HepG2 (cell line): ENCODE results near the gene MRLN. TPM values are rescaled to one million over a fixed set of nuclear protein-coding genes. Genes with fewer than 3 reads are reported as not detected.
A peak's percentile ranks its signal among the peaks of the same experiment; 100 is the strongest.

Source experiments
- ATAC-seq: fragments of 200-7000 bp; cut with Tn5 transposase; 3 replicates; pipeline ENCODE4 v1.9.1; 2020; ENCODE audit warnings: mild to moderate bottlenecking, moderate library complexity
- BruUV-seq: library from RNA; stranded (reverse); fragments of 400-500 nt; replicated peaks from 2 replicates; lab custom pipeline; 2021; lab: Mats Ljungman, UMichigan
- CTCF ChIA-PET: fragments of 300-600 bp; formaldehyde crosslinking; extraction: SDS; loops from one replicate; lab custom pipeline; 2021; ENCODE audit warnings: low total read pairs, inconsistent platforms, low intra/inter-chr PET ratio; lab: Yijun Ruan, JAX
- POLR2A ChIA-PET: fragments of 350-600 bp; sonication (Branson Sonifier 250); formaldehyde crosslinking; loops from one replicate; lab custom pipeline; 2020; ENCODE audit warnings: antibody characterized with exemption, inconsistent platforms; lab: Yijun Ruan, JAX
- DNase-seq: peaks from one replicate; pipeline ENCODE4 v3.0.0-alpha.2; 2015; ENCODE audit warnings: low spot score
- FAIRE-seq: peaks from 3 replicates; lab custom pipeline; 2011; peaks lifted over from hg19 to GRCh38; lab: Jason Lieb, UNC
- H2AFZ ChIP-seq: one replicate; pipeline ENCODE4 v1.6.1; 2011; ENCODE audit warnings: low read length, inconsistent platforms
- H3K27ac ChIP-seq: fragments of 300-600 bp; 3 replicates; pipeline ENCODE4 v1.8.0; 2011; ENCODE audit warnings: mixed run types, mild to moderate bottlenecking, mixed read lengths, low read length, inconsistent platforms; ENCODE audit not compliant: insufficient read depth; ENCODE audit errors: extremely low read length
- H3K27me3 ChIP-seq, 2 experiments: fragments of 200-600 bp in 1 of 2; 2 replicates in 1 of 2; 3 replicates in 1 of 2; pipeline versions ENCODE4 v1.6.0 to v1.8.0; 2011; ENCODE audit warnings: low read length in 2 of 2, mild to moderate bottlenecking in 2 of 2, moderate library complexity in 2 of 2, inconsistent platforms in 1 of 2; ENCODE audit not compliant: insufficient read depth in 2 of 2, control insufficient read depth in 1 of 2
- H3K36me3 ChIP-seq, 2 experiments: fragments of 200-600 bp in 1 of 2; replicated peaks in 1 of 2; 2 replicates in 1 of 2; 3 replicates in 1 of 2; pipeline versions ENCODE4 v1.5.1 to v1.8.0; 2011; ENCODE audit warnings: low read length in 2 of 2, inconsistent platforms in 1 of 2; ENCODE audit not compliant: insufficient read depth in 2 of 2, control insufficient read depth in 1 of 2
- H3K4me1 ChIP-seq: 2 replicates; pipeline ENCODE4 v1.5.1; 2012; ENCODE audit warnings: low read length, inconsistent platforms; ENCODE audit not compliant: insufficient read depth
- H3K4me2 ChIP-seq: 2 replicates; pipeline ENCODE4 v1.6.0; 2011; ENCODE audit warnings: low read depth, low read length, inconsistent platforms
- H3K4me3 ChIP-seq, 3 experiments: fragments of 200-600 bp in 1 of 3; sonication (generic), shearing (Covaris generic) in 1 of 3; replicated peaks in 1 of 3; 2 replicates each; pipeline ENCODE4 v1.5.1; 2011 to 2016; ENCODE audit warnings: low read length in 3 of 3, inconsistent platforms in 2 of 3, low read depth in 2 of 3, mild to moderate bottlenecking in 2 of 3, control low read depth in 1 of 3, mixed read lengths in 1 of 3; ENCODE audit not compliant: insufficient read depth in 1 of 3
- H3K79me2 ChIP-seq: one replicate; pipeline ENCODE4 v1.6.1; 2011; ENCODE audit warnings: low read length, inconsistent platforms; ENCODE audit not compliant: insufficient read depth
- H3K9ac ChIP-seq: 2 replicates; pipeline ENCODE4 v1.6.0; 2011; ENCODE audit warnings: mild to moderate bottlenecking, low read depth, low read length, inconsistent platforms; ENCODE audit not compliant: insufficient read depth
- H3K9me3 ChIP-seq: 2 replicates; pipeline ENCODE4 v1.5.1; 2012; ENCODE audit warnings: mild to moderate bottlenecking, low read length
- H4K20me1 ChIP-seq: 2 replicates; pipeline ENCODE4 v1.6.0; 2011; ENCODE audit warnings: inconsistent platforms, mild to moderate bottlenecking, low read length, moderate library complexity; ENCODE audit not compliant: insufficient read depth
- ARID5B ChIP-seq: IDR thresholded peaks from 2 replicates; pipeline ENCODE4 v1.4.0; 2020; ENCODE audit warnings: mild to moderate bottlenecking, missing genetic modification reagents
- GTF2F1 ChIP-seq: fragments of 150-350 bp; IDR thresholded peaks from 2 replicates; pipeline ENCODE4 v1.6.1; 2014; ENCODE audit warnings: low read length
- HNRNPK ChIP-seq: fragments of 200-400 bp; formaldehyde crosslinking; IDR thresholded peaks from 2 replicates; pipeline ENCODE4 v1.6.1; 2018; ENCODE audit warnings: low read length, low read depth, moderate library complexity, mild to moderate bottlenecking; ENCODE audit not compliant: poor library complexity, severe bottlenecking
- SOX5 ChIP-seq: IDR thresholded peaks from 2 replicates; pipeline ENCODE4 v1.6.1; 2016; ENCODE audit warnings: borderline replicate concordance
- ZMYM3 ChIP-seq: sonication (generic); formaldehyde crosslinking; IDR thresholded peaks from 2 replicates; pipeline ENCODE4 v1.5.1; 2020; ENCODE audit warnings: mild to moderate bottlenecking, missing genetic modification reagents
- ZNF362 ChIP-seq: sonication (generic); formaldehyde crosslinking; IDR thresholded peaks from 2 replicates; pipeline ENCODE4 v1.4.0; 2020; ENCODE audit warnings: missing genetic modification reagents, mild to moderate bottlenecking, borderline replicate concordance
- ZNF383 ChIP-seq: sonication (generic); formaldehyde crosslinking; IDR thresholded peaks from 2 replicates; pipeline ENCODE4 v1.4.0; 2020; ENCODE audit warnings: missing genetic modification reagents, mild to moderate bottlenecking, borderline replicate concordance
- ZNF547 ChIP-seq: sonication (generic); formaldehyde crosslinking; IDR thresholded peaks from 2 replicates; pipeline ENCODE4 v1.5.1; 2020; ENCODE audit warnings: mild to moderate bottlenecking, missing genetic modification reagents
- WGBS: methylation state at CpG from one replicate; pipeline ENCODE4 v1.1.6; 2017; ENCODE audit warnings: low lambda C conversion rate; 5-methylcytosine and 5-hydroxymethylcytosine counted together
- in situ Hi-C: cut with HindIII; loops from 2 replicates; pipeline ENCODE4 v1.10.0; 2017; ENCODE audit warnings: low pct_unique_long_range_greater_than_20kb; ENCODE audit not compliant: extremely low pct_ligation_motif_present
- intact Hi-C: fragments of 100-400 bp; cut with micrococcal nuclease; formaldehyde crosslinking; loops from one replicate; pipeline ENCODE4 v1.10.0; 2022; ENCODE audit not compliant: unreplicated experiment
- polyA plus RNA-seq, 8 experiments: library from polyadenylated mRNA; depleted of rRNA in 3 of 8; stranded (reverse) in 7 of 8; unstranded in 1 of 8; fragments of >200 nt; fragmentation: Illumina TruSeq in 4 of 8; extraction: Trizol in 4 of 8; gene quantifications; 2 replicates each; pipeline versions ENCODE4 v1.2.1 to v1.2.3, GENCODE V29; 2011 to 2016; ENCODE audit warnings: low read depth in 4 of 8, missing spikeins in 1 of 8, mixed read lengths in 1 of 8; ENCODE audit not compliant: insufficient read depth in 1 of 8
- total RNA-seq, 5 experiments: library from RNA; depleted of rRNA; stranded (reverse); fragments of >200 nt; fragmentation: Illumina TruSeq; extraction: Trizol; gene quantifications; 2 replicates each; pipeline ENCODE4 v1.2.3, GENCODE V29; 2016; ENCODE audit warnings: low read depth in 1 of 5

Gene MRLN
- total and polyA plus RNA-seq, 2 of the 13 experiments (the other 11 are each of a cell fraction or from before 2014, with no cell fraction given): not detected

GRCh38 chr10:59695637-59696036 lies 57.6 kb downstream of the MRLN start:
- FAIRE-seq: no peak
- Histone ChIP-seq H3K9me3 (no peaks in the 10 kb centered on the region), H4K20me1 (no peaks in the 10 kb centered on the region), H3K4me1 (no peaks in the 10 kb centered on the region), H3K9ac (no peak overlapping the region), H3K4me3 (no peak overlapping the region), H3K4me2 (no peak overlapping the region), H3K27me3 (0 out of 5 replicates have a peak, but pooled peaks cover 0 to 3% of the 10 kb centered on the region in 2 experiments), H3K27ac (no peak overlapping the region), H2AFZ (no peak overlapping the region), H3K79me2 (no peaks in the 10 kb centered on the region), H3K36me3 (no peaks in the 10 kb centered on the region)
- CTCF ChIA-PET: no interaction called here
- in situ Hi-C loops (no loop called here), intact Hi-C loops (no loop called here)
- POLR2A ChIA-PET: no interaction called here
- TF ChIP-seq SOX5 (CRISPR knock-in tag) (peak; percentile 14; the same call in 1 of the 2 replicates), ZMYM3 (CRISPR knock-in tag) (no peak), ZNF383 (CRISPR knock-in tag) (no peak), ZNF547 (CRISPR knock-in tag) (no peak), ZNF362 (CRISPR knock-in tag) (no peak), ARID5B (CRISPR knock-in tag) (peak; percentile 24; the same call in 1 of the 2 replicates), HNRNPK (peak; percentile 20), GTF2F1 (no peak)
- 46% methylated on average over 3 of the region's 3 CpGs for WGBS
- ATAC-seq: no peak
- peak; percentile 12 for DNase-seq
- no TSS peak for BruUV-seq
